UCSD-AML1 (cell line): ENCODE measurements around the gene BACH2.
"Not testable (repeated sequence)": the region's sequence is repeated elsewhere in the genome, so short reads cannot be mapped to it uniquely, and the experiment has no call there.

Source experiments
- DNase-seq: peaks from one replicate; lab custom pipeline; 2025; ENCODE audit not compliant: unreplicated experiment; lab: John Stamatoyannopoulos, UW

Gene BACH2

DNA sequence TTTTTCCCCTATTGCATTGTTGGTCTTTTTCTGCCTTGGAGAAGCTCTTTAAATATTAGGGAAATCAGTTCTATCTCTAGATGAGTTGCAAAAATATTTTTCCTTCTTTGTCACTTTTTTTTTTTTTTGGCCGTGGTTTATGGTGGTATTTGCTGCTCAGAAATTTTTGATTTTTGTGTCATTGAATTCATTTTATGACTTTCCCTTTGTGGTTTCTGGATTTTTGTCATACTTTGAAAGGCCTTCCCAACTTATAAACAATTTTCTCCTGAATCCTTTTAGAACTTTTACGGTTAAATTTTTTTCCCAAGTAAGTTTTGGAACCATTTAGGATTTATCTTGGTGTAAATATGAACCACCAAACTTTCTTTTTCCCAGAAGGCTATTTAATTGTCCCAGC, 256.7 kb downstream of the BACH2 start:
- no peak for DNase-seq

DNA sequence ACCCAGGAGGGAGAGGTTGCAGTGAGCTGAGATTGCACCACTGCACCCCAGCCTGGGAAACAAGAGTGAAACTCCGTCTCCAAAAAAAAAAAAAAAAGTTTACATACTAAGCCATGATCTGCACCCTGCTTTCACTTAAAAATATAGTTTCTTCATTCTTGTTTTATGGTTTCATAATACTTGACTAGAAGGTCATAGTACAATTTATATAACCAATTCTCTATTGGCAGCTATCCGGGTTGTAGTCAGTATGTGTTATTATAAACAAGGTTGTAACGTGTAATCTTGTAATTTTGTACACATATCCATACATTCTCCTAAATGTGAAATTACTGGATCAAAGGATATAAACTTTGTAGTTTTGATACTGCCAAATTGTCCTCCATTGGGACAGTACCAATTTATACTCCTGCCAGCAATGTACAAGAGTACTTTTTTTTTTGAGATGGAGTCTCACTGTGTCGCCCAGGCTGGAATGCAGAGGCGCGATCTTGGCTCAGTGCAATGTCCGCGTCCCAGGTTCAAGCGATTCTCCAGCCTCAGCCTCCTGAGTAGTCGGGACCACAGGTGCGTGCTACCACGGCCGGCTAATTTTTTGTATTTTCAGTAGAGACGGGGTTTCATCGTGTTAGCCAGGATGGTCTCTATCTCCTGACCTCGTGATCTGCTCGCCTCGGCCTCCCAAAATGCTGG, 257.5 kb downstream of the BACH2 start:
- no peak for DNase-seq

DNA sequence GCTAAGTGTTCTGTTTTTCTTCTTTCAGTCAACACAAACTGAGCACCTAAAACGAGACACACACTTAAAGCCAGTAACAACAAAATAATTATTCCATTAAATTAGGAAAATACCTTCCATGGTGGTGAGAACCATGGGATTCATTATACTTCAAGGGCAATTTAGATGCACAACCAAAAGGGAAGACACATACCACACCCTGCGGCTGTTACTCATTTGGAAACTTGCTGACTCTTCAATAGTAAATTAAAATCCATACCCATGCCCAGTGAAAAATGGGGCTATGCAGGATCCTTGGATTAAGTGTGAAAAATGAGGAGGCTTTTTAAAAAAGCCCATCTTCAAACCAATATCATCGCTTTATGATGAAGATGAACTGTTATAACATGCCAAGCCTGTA, 259.7 kb downstream of the BACH2 start:
- no peak for DNase-seq

DNA sequence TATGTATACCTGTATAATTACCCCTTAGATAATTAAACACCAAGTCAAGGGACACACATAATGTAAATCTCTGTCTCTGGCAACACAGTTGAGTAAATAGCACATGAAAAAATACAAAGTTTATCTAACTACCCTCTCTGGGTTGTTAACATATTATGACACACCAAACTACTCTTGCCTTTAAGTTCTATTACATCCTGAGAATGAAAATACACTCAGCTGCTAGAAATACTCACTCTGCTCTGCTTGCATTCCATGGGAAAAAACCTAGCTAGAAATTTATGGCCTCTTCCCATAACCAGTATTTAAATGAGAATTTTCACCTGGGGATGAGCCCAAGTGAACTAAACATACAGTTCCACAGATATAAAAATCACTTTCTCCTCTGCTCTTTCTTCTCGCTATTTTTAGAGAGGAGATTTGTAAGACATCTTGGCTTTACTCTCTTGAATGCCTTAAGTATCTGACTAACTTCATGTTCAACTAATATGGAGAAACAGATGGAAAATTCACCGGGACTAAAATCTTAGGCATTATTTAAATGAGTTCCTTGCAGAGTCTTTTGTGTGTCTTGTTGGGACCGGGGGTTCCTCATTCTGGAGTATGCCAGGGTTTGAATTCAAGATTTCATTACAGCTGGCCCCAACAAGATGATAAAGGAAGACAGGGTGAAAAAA, 261.5 kb downstream of the BACH2 start:
- no peak for DNase-seq

DNA sequence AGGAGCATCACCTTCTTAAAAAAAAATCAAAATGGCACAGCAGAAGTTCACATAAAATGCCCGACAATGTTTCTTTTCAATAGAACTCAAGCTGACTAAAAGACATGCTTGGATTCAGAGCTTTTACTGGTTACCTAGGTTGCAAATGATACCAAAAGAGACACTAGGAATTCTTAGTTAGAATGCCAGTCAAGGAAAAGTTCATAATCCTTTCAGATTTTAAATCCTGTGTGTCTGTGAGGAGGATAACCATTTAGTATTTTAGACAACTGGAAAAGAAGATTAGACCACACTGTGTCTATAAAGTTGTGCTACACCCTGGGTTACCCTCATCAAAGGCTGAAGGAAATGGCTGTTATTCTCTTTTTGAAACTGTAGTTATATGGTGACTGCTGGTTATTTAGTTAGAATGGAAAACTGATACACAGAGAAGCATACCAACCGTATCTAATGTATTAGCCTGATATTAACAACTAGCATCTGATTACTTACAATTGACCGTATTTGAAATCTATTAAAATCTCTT, 262.8 kb downstream of the BACH2 start:
- no peak for DNase-seq

DNA sequence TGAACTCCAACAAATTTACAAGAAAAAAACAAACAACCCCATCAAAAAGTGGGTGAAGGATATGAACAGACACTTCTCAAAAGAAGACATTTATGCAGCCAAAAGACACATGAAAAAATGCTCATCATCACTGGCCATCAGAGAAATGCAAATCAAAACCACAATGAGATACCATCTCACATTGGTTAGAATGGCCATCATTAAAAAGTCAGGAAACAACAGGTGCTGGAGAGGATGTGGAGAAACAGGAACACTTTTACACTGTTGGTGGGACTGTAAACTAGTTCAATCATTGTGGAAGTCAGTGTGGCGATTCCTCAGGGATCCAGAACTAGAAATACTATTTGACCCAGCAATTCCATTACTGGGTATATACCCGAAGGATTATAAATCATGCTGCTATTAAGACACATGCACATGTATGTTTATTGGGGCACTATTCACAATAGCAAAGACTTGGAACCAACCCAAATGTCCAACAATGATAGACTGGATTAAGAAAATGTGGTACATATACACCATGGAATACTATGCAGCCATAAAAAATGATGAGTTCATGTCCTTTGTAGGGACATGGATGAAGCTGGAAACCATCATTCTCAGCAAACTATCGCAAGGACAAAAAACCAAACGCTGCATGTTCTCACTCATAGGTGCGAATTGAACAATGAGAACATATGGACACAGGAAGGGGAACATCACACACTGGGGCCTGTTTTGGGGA, 264.0 kb downstream of the BACH2 start:
- not testable (repeated sequence) for DNase-seq

DNA sequence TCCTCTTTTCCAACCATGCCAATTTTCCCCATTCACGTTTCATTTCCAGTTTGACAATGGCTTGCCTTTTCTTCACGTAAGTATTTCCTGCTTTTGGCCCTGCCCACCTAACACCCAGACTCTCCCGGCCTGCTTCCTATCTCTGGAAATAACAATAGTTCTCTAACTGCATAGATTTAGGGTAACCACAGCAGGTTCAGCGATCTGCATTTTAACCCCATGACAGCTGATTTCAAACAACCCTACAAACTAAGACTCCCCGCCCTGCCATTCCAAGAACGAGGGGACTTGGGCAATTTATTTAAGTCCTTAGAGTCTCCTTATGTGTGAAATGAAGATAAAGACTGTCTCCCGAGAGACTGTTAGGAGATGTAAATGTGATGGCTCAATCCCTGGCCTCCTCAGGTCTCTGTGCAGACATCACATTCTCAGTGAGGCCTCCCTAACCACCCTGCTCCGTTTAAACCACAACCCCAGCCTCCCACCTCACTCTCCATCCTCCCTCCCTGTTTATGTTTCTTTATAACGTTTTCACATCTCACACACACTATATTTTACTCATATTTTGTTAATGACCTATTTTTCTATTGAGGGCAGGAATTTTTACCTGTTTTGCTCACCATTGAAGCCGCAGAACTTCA, 267.5 kb downstream of the BACH2 start:
- DNase-seq: no peak

DNA sequence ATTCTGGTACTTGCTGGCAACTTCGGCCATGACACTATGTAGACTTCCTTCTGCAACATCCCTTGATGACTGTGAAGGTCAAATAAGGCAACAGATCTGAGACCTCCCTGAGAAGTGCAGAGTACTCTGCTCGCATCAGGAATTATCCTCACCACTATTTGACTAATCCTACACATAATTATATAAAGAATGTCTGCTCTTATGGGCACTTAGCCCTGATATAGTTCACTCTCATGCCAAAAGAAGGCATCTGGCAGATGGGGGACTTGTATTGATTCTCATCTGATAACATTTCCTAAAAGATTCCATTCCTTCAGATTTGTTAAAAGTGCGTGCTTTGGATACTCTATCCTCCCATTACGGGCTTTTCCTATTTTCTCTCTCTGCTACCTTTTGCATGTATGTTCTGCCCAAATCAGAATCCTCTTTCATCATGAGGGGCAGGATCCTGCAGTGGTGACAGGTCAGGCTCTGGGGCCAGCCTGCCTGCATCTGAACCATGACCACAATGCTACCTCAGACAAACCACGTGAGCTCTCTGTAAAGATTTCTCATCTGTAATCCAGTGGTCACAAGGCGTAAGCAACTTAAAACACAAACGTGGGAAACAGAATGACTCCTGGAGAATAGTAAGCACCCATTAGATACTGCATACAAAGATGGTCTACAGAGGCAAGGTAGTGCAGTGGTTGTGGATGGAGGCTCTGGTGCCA, 268.4 kb downstream of the BACH2 start:
- DNase-seq: no peak

DNA sequence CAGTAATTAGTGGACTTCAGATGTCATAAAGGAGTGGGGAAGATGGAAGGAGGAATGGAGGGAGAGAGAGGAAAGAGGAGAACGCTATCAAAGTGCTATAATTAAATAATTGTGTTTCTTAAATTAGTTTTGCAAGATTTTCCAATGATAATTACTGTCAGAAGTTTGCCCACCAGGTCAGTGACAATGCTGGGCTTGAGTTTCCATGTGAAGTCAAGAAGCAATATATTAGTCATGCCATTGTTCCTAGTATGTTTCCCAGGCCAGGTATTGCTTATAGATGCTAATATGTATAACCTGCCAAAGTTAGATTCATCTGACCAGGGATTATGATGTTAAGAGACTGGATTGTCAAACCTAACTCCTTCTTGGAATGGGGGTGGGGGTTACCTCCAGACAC, 270.4 kb downstream of the BACH2 start:
- DNase-seq: no peak

DNA sequence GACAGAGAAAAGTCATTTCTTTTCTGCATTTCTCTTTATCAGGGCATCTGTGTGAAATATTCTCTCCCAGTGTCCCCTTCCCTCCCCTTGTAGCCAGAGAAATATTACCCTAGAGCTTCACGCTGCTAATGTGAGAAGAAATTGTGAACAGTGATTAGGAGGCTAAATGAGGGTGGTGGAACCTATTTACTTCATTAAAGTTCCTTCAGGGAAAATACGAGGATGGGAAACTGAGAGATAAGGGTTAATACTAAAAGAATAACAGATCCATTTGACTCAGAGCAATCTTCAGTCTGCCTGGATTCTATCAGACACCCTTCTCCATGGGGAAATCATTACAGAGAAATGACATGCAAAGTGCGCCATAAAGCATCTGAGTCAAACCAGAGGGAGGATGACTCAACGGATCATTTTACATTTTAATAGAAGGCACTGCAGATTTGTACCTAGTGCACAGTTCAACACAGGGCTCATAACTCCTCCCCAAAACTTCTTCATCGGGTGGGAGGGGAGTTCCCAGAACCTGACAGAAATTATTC, 271.1 kb downstream of the BACH2 start:
- DNase-seq: no peak

DNA sequence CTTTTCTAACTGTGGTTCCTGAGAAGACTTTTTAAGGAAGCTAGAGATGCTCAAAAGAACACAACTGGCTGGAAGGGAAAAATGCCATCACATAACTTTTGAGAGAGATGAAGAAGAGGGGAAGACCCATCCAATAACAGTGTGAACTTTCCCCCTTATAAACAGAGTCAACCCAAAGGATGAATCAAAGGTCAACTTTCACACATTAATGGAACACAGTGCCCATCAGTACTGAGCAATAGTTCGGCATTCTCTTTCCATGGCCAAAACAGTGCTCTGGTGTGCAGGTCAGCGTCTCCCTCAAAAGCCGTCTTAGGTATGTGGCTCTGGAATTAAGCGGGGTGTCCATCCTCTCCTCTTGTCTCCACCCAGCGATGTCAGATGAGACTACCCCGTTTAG, 272.0 kb downstream of the BACH2 start:
- no peak for DNase-seq

DNA sequence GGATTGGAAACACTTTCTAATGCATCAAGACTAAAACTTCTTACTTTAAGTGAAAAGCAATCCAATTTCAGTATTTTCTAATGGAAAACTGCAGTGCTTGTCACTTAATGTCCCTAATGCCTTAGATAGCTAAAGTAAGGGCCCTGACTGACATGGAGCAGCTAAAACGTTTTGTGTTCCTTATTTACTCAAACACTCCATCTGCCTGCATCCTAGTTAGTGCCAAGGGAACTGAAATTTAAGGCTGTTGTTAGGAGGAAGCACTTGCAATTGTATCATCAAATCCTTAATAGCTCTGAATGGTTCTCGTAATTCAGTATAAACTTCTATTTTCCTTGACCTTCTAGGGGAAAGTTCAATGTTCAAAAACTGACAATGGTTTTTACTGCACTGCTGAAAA, 274.9 kb downstream of the BACH2 start:
- DNase-seq: no peak

DNA sequence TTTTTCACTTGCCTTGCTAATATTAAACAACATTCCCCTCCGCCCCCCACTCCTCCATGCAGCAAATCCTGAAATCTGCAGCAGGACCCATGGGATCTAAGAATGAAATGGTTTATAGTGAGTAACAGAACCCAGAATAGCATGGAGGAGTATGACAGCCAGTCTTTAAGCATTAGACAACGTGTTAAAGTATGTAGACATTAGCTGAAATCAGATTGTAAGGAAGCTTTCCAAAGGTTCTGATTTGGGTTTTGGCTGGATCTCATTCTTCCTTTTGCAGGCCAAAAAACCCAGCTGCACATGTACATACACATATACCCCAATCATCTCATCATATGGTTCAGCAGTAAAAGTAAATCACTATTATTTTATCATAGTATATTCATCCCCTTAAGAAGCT, 275.9 kb downstream of the BACH2 start:
- DNase-seq: no peak

DNA sequence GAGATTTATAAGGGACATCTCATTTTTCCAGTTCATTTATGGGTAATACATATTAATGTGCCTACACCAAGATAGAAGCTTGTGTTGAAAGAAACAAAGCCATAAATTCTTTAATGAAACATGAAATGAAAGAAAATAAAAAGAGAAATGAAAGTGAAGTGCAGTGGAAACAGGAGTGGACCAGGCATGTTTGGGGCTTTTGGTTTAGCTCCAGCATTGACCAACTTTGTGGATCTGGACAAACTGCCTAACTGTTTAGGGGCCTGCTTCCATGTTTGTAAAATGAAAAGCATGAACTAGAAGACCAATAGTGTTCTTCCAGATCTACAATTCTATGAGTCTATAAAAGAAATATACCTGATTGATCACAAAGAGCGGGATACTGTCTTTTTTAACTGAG, 277.4 kb downstream of the BACH2 start:
- no peak for DNase-seq

DNA sequence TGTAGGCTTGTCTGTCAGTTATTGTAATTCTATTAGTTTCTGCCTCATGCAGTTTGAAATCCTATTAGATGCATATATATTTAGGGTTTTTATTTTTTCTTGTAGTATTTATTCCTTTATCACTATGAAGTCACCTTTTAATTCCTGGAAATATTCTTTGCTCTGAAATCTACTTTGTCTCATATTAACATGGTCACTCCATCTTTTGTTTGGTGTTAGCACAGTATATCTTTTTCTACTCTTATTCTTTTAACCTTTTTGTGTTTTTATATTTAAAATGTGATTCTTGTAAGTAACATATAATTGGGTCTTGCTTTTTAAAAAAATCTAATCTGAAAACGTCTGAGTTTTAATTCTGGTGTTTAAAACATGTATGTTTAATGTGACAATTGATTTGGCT, 280.8 kb downstream of the BACH2 start:
- DNase-seq: no peak

DNA sequence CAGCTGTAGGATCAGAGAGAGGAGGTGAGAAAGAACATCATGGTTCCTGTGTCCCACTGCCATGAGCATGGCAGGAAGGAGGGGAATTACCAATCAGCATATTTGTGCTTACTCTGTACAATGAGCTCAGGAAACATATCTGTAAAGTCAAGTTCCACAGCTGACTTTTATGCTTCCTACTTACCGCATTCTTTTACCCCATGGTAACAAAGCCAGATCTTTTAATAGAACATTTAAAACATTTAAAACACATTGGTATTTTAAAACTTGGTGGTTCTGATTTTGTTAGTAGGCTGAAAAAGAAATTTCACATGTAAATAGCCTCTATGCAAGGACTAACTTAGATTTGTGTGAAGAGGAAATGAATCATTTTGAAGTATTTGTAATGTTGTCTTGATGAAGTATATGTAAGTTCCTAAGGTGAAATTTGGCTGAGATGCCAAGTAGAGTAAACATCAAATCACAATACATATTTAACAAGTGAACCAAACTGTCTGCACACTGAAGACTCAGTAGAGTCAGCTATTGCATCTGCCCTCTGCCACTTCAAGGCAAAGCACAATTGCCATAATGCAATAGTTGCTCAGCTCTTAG, 287.6 kb downstream of the BACH2 start:
- DNase-seq: no peak

DNA sequence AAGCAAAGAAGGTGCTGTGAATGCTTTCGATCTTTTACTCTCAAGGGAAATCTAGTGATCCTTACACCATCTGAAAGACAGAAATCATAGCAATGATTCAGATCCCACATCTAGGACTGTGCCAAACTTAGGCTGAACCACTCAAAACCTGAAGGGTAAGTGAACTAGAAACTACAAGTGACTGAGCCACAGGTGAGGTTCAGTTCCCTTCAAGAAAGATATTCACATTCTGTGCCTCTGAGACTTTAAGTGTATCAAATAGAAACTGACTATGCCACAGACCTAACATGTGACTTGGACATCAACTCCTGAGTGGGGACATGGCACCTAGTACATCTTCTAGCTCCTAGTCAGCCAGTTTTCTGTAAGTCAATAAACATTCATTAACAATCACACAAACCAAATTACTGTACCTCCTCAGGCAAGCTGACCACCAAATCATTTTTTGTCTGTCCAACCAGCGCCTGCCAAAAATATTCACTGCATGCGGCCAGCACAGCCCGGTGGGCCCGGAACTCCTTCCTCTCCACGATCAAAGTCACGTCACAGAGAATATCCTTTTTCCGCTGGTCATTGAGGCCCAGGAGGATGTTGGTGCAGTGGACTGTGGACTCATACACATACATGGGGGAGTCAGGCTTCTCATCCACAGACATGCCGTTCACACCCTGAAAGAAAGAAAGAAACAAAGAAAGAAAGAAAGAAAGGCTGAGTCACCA, 288.3 kb downstream of the BACH2 start:
- DNase-seq: no peak

DNA sequence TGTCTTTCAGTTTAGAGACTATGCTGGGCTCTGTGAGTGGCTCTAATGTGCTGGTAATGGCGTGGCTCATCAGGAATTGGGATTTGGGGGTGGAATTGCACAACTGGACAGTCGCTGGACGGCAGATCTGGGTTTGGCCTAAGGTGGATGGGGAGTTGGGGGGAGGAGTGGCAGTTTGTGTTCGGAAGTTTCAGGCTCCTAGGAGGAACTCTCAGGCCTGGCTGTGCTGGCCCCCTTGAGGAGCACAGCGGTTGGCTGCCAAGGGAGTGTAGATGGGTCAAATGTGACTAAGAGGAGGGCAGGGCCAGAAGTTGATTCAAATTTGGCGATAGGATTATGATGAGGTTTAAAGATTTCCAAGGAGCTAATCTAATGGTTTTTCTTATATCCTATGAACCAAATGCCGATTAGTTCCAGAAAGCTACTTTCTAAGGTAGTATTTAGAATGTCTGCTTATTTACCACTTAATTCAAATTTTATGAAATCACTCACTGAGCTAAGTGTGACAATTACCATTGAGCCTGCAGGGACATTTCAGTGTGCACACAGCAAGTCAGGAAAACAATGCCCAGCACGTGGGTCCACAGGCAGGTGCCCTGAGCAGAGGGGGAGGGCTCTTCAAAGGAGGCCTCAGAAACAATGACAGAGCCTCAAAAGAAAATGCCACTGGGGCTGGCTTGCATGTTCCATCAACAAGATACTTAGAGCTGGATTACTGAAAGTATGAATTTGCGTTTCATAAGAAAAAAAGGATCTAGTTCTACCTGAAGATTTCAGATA, 291.4 kb downstream of the BACH2 start:
- DNase-seq: no peak

DNA sequence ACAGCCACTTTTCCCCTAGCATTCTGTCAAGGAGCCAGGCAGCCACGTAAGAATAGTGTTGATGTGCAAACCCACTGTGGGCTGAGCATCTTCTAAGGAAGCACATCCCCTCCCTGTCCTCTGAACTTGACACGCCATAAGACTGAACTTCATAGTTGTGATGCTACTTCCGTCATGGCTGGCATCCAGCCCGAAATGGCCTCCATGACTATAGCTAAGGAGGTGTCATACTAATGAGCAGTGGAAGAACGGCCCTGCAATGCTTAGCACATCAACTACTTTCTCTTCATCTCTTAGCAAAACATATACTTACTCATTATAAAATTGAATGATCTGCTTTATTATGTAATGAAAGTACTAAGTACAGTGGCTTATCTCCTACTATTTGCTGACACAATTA, 292.1 kb downstream of the BACH2 start:
- no peak for DNase-seq
